MCF 10A (cell line): Measurements from ENCODE around the gene GLTP. TPM values are rescaled to one million over a fixed set of nuclear protein-coding genes. Genes with fewer than 3 reads are reported as not detected.
"Not testable (repeated sequence)": the region's sequence is repeated elsewhere in the genome, so short reads cannot be mapped to it uniquely, and the experiment has no call there.

Source experiments
- Bru-seq: library from RNA; stranded (reverse); fragments of 400-500 nt; gene quantifications from one replicate; lab custom pipeline; 2021; lab: Mats Ljungman, UMichigan
- BruChase-seq, 2 experiments: library from RNA; stranded (reverse); fragments of 400-500 nt; gene quantifications; one replicate each; lab custom pipeline; 2021; lab: Mats Ljungman, UMichigan
- BruUV-seq: library from RNA; stranded (reverse); fragments of 400-500 nt; replicated peaks from 2 replicates; lab custom pipeline; 2021; lab: Mats Ljungman, UMichigan
- CTCF ChIA-PET: fragments of 300-600 bp; sonication (Branson Sonifier 250); formaldehyde crosslinking; extraction: SDS; loops from one replicate; lab custom pipeline; 2021; ENCODE audit warnings: antibody characterized with exemption, inconsistent platforms; lab: Yijun Ruan, JAX
- POLR2A ChIA-PET: fragments of 300-600, 350-650 bp; sonication (Branson Sonifier 250); formaldehyde crosslinking; extraction: SDS; loops from one replicate; lab custom pipeline; 2020; ENCODE audit warnings: antibody characterized with exemption, inconsistent platforms; lab: Yijun Ruan, JAX
- DNase-seq: peaks from one replicate; pipeline ENCODE4 v3.0.0-alpha.2; 2018; ENCODE audit not compliant: unreplicated experiment
- H3K27ac Mint-ChIP-seq: one replicate; pipeline ENCODE4 v1.8.0; 2022; ENCODE audit warnings: mild to moderate bottlenecking, low read depth, mixed read lengths; ENCODE audit not compliant: unreplicated experiment
- H3K27me3 Mint-ChIP-seq: one replicate; pipeline ENCODE4 v1.8.0; 2022; ENCODE audit warnings: mixed read lengths; ENCODE audit not compliant: insufficient read depth, unreplicated experiment
- H3K36me3 Mint-ChIP-seq: one replicate; pipeline ENCODE4 v1.8.0; 2022; ENCODE audit warnings: mild to moderate bottlenecking, moderate library complexity, mixed read lengths; ENCODE audit not compliant: insufficient read depth, unreplicated experiment
- H3K4me1 Mint-ChIP-seq: one replicate; pipeline ENCODE4 v1.8.0; 2022; ENCODE audit warnings: mixed read lengths; ENCODE audit not compliant: insufficient read depth, unreplicated experiment
- H3K4me3 Mint-ChIP-seq: one replicate; pipeline ENCODE4 v1.8.0; 2022; ENCODE audit warnings: mild to moderate bottlenecking, moderate library complexity, mixed read lengths; ENCODE audit not compliant: unreplicated experiment
- H3K9me3 Mint-ChIP-seq: one replicate; pipeline ENCODE4 v1.8.0; 2022; ENCODE audit warnings: mixed read lengths; ENCODE audit not compliant: unreplicated experiment
- intact Hi-C: fragments of 100-400 bp; cut with micrococcal nuclease; formaldehyde crosslinking; loops from 2 replicates; pipeline ENCODE4 v1.14.1; 2022
- long read RNA-seq: library from polyadenylated mRNA; stranded (forward); transcript quantifications from one replicate; pipeline ENCODE4 v2.0.0, GENCODE V29; 2022
- total RNA-seq: library from RNA; stranded (reverse); gene quantifications from 2 replicates; pipeline ENCODE4 v1.2.3, GENCODE V29; 2022
- TF ChIP-seq, protein P1 (sequence below): fragments of 200-600 bp; IDR thresholded peaks from one replicate; pipeline ENCODE4 v1.8.0; 2022; ENCODE audit warnings: antibody characterized with exemption, mild to moderate bottlenecking; ENCODE audit not compliant: unreplicated experiment

The GLTP gene
- total RNA-seq (37.2 and 53.3 TPM in 2 replicates), Bru-seq, nascent RNA (percentile 72 among the genes with signal in this experiment), BruChase-seq, experiment 1, labeled RNA remaining after a 6-hour chase (percentile 87 among the genes with signal in this experiment), BruChase-seq, experiment 2, labeled RNA remaining after a 2-hour chase (percentile 75 among the genes with signal in this experiment)
- long read RNA-seq, transcript GLTP-201 (5 exons, 2,356 nt), result major isoform, 153 of 170 reads
- long read RNA-seq, partial matches to known transcripts, result 2 of 170 reads
- long read RNA-seq, other reads (novel, unspliced or antisense), result 13 of 170 reads

GRCh38 chr12:109880043-109880931 lies at the start of gene GLTP:
Gene GLTP, minus strand, starts transcription at chr12:109880541. Its CDS starts 167 bp downstream, at chr12:109880374.
- no peaks in the 10 kb centered on the region for H3K36me3 Mint-ChIP-seq
- no TSS peak for BruUV-seq
- H3K4me1 Mint-ChIP-seq, result peaks cover 41% of the 10 kb centered on the region
- intact Hi-C loops, result loop anchor here (1.0 to 2.0 kb wide), 4 partner anchors 27 to 283 kb away; no protein-coding TSS in a partner anchor
- H3K27ac Mint-ChIP-seq, result peak within 1 kb of the TSS; percentile 82
- no peaks in the 10 kb centered on the region for H3K9me3 Mint-ChIP-seq
- TF ChIP-seq, protein P1, sequence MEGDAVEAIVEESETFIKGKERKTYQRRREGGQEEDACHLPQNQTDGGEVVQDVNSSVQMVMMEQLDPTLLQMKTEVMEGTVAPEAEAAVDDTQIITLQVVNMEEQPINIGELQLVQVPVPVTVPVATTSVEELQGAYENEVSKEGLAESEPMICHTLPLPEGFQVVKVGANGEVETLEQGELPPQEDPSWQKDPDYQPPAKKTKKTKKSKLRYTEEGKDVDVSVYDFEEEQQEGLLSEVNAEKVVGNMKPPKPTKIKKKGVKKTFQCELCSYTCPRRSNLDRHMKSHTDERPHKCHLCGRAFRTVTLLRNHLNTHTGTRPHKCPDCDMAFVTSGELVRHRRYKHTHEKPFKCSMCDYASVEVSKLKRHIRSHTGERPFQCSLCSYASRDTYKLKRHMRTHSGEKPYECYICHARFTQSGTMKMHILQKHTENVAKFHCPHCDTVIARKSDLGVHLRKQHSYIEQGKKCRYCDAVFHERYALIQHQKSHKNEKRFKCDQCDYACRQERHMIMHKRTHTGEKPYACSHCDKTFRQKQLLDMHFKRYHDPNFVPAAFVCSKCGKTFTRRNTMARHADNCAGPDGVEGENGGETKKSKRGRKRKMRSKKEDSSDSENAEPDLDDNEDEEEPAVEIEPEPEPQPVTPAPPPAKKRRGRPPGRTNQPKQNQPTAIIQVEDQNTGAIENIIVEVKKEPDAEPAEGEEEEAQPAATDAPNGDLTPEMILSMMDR, result peak; percentile 56
- ChIA-PET CTCF (interaction anchor here (0.6 to 4.6 kb wide), 9 partner anchors 27 to 635 kb away, joined by 3 to 23 read pairs (median 3); no protein-coding TSS in a partner anchor), POLR2A (interaction anchor here (0.7 to 1.6 kb wide), 2 partner anchors 8 to 74 kb away, joined by 3 to 10 read pairs; no protein-coding TSS in a partner anchor)
- peak; percentile 88 for DNase-seq
- peak within 1 kb of the TSS; percentile 96 for H3K4me3 Mint-ChIP-seq
- H3K27me3 Mint-ChIP-seq, result no peaks in the 10 kb centered on the region

- H3K9me3 Mint-ChIP-seq, H3K27ac Mint-ChIP-seq, intact Hi-C loops, POLR2A ChIA-PET, BruUV-seq, H3K4me3 Mint-ChIP-seq, H3K4me1 Mint-ChIP-seq, DNase-seq, H3K27me3 Mint-ChIP-seq: not testable (repeated sequence)
- CTCF ChIA-PET, result interaction anchor here (1.4 to 2.4 kb wide), 6 partner anchors 12 to 80 kb away, joined by 4 to 16 read pairs (median 7); no protein-coding TSS in a partner anchor
- peaks cover 45% of the 10 kb centered on the region for H3K36me3 Mint-ChIP-seq
Observed at GRCh38 chr12:109929326-109929725, 49.0 kb upstream of the GLTP start.

GRCh38 chr12:109928058-109928656 lies 47.8 kb upstream of the GLTP start:
- Mint-ChIP-seq H3K4me1 (no peaks in the 10 kb centered on the region), H3K4me3 (no peak overlapping the region), H3K27ac (no peak overlapping the region), H3K36me3 (peaks cover 35% of the 10 kb centered on the region), H3K9me3 (no peaks in the 10 kb centered on the region), H3K27me3 (no peaks in the 10 kb centered on the region)
- intact Hi-C loops, result no loop called here
- DNase-seq, result no peak
- ChIA-PET CTCF (interaction anchor here (0.6 to 3.0 kb wide), 18 partner anchors 8 to 405 kb away, joined by 3 to 18 read pairs (median 4); no protein-coding TSS in a partner anchor), POLR2A (interaction anchor here (0.7 kb wide), 1 partner anchor 712 kb away, joined by 3 read pairs; no protein-coding TSS in a partner anchor)
- TF ChIP-seq, protein P1, result no peak
- BruUV-seq, result no TSS peak

- TF ChIP-seq, protein P1, result peak; percentile 66
- no TSS peak for BruUV-seq
- ChIA-PET POLR2A (no interaction called here), CTCF (interaction anchor here (0.6 to 3.2 kb wide), 23 partner anchors 8 to 765 kb away, joined by 3 to 21 read pairs (median 5); no protein-coding TSS in a partner anchor)
- Mint-ChIP-seq H3K4me3 (no peak overlapping the region), H3K4me1 (no peaks in the 10 kb centered on the region), H3K27ac (no peak overlapping the region), H3K27me3 (no peaks in the 10 kb centered on the region), H3K36me3 (peaks cover 30% of the 10 kb centered on the region), H3K9me3 (no peaks in the 10 kb centered on the region)
- DNase-seq, result peak; percentile 67
- intact Hi-C loops, result loop anchor here (1.0 to 2.0 kb wide), 5 partner anchors 27 to 122 kb away; partner anchors contain the start of genes GLTP and TCHP
Observed at GRCh38 chr12:109927622-109928021, 47.3 kb upstream of the GLTP start.
